ENCODE results near the gene TLR9.

Gene TLR9

DNA sequence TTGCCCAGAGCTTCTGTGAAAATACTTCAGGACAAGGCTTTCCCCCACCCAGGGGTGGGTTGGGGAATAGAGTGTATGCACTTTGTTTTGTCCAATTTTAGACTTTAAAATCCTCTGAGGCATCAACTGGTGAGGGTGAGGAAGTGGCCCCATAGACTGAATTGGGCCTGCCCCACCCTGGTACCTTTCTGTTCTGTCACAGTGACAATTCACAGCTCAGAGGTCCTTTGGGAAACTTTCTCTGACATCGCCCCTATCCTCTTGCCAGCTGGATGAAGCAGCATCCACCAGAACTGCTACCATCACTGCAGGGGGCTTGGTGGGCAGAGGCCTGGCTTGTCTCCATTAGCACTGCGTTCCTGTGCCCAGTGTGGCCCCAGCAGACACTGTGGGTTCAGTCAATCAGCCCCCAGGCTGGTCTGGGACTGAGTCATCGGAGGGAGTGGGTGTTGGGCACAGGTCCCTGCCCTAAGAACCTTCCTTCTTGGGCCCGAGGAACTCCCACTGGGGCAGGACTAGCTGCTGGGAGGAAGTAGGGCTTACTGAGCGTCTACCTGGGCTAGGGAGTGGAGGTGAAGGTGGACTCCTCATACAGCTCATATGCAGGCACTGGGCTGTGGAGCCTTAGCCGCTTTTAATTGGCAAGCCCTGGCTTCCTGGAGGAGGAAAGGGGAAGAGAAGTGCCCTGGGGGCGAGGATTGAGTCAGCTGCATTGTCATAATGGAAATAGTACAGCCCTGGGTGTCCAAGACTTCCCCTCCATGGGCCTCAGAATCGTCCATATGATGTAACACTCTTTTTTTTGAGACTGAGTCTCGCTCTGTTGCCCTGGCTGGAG is 18.6 kb upstream of the TLR9 start:
- Histone ChIP-seq H3K4me3 (ENCODE audit: low read length) (no peak overlapping the region), H3K27me3 (ENCODE audit: control insufficient read depth, insufficient read depth, low read length) (no peaks in the 10 kb centered on the region), H3K9ac (ENCODE audit: low read length) (no peak overlapping the region), H3K4me1 (ENCODE audit: control insufficient read depth, insufficient read depth, low read length) (peaks cover 7% of the 10 kb centered on the region), H3K36me3 (ENCODE audit: control insufficient read depth, insufficient read depth, low read length) (peaks cover 2% of the 10 kb centered on the region), H3K27ac (ENCODE audit: low read depth, low read length) (no peak overlapping the region)

DNA sequence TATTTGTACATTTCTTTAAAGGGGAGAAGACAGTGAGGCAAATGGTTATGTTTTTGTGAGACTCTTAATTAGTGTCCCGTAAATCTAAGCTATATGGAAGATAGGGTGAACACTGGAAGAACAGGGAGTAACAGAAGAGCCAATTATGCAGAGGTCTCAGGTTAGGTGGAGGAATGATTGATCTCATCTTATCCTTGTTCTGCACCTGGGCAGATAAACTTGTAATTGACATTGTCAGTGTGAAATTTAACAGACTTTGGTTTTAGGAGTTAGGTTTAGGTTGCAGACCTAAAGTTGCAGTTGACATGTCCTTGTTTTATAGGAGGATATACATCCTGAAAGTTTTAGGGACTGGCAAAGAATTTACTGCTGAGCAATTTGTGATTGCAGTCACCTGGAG is 16.6 kb upstream of the TLR9 start:
- Histone ChIP-seq H3K27ac (ENCODE audit: low read depth, low read length) (no peak overlapping the region), H3K27me3 (ENCODE audit: control insufficient read depth, insufficient read depth, low read length) (no peaks in the 10 kb centered on the region), H3K9ac (ENCODE audit: low read length) (no peak overlapping the region), H3K36me3 (ENCODE audit: control insufficient read depth, insufficient read depth, low read length) (no peaks in the 10 kb centered on the region), H3K4me1 (ENCODE audit: control insufficient read depth, insufficient read depth, low read length) (peaks cover 20% of the 10 kb centered on the region), H3K4me3 (ENCODE audit: low read length) (no peak overlapping the region)

DNA sequence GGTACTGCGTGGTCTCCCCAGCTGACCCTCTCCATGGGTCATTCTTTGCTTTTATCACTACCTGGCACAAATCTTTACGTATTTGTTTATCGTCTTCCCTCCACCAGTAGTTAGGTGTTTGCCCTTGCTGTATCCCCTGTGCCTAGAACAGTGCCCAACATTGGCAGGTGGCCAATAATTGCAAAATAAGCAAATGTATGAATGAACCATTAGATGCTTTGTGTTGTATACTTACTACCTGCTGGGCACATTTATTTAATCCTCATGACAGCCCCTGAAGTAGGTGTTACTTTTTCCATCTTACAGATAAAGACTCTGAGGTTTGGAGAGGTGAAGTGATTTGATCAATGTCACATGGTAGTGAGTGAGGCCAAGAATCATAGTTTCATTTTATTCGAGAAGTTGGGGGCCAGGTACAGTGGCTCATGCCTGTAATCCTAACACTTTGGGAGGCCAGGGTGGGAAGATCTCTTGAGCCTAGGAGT is 15.5 kb upstream of the TLR9 start:
- Histone ChIP-seq H3K36me3 (ENCODE audit: control insufficient read depth, insufficient read depth, low read length) (no peaks in the 10 kb centered on the region), H3K9ac (ENCODE audit: low read length) (no peak overlapping the region), H3K27me3 (ENCODE audit: control insufficient read depth, insufficient read depth, low read length) (no peaks in the 10 kb centered on the region), H3K4me1 (ENCODE audit: control insufficient read depth, insufficient read depth, low read length) (peaks cover 25% of the 10 kb centered on the region), H3K27ac (ENCODE audit: low read depth, low read length) (no peak overlapping the region), H3K4me3 (ENCODE audit: low read length) (no peak overlapping the region)

DNA sequence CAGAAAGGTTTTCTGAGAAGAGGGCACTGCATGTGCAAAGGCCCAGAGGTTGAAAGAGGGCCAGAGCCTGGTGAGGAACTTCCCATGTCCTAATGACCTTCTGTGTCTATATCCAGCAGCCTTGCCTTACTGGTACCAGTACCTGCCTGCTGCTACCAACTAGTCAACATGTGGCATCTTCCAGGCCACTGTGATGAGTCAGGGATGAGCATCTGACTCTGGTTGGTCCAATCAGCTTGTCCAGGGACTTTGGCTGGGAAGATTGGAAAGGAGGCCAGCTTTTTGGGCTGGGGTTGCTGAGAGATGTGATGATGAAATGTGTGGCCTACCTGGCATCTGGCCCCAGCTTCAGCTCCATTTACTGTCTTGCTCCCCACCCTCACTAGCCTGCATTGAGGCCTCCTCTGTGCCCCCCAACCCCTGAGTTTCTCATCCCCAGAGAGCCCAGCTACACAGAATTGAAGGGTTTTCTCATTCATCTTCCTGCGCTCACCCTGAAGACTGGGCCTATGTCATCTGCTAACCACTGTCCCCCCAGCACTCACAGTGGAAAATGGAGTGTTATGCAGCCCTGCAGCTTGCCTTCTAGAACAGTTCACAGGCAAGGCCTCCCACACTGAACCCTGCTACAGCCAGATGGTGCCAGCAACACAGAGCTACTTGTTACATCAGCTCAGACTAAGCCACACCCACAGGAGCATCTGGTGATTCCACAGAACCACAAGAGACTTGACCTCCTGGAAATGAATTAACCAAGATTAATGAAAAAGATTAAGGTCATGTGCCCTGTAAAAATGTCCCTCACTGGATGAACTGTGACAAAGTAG is 14.8 kb upstream of the TLR9 start:
- peak overlapping the region; percentile 94 for H3K4me3 ChIP-seq (ENCODE audit: low read length)
- H3K27ac ChIP-seq (ENCODE audit: low read depth, low read length): peak overlapping the region; percentile 27
- H3K9ac ChIP-seq (ENCODE audit: low read length): no peak overlapping the region
- peaks cover 28% of the 10 kb centered on the region for H3K4me1 ChIP-seq (ENCODE audit: control insufficient read depth, insufficient read depth, low read length)
- no peaks in the 10 kb centered on the region for H3K36me3 ChIP-seq (ENCODE audit: control insufficient read depth, insufficient read depth, low read length)
- no peaks in the 10 kb centered on the region for H3K27me3 ChIP-seq (ENCODE audit: control insufficient read depth, insufficient read depth, low read length)

DNA sequence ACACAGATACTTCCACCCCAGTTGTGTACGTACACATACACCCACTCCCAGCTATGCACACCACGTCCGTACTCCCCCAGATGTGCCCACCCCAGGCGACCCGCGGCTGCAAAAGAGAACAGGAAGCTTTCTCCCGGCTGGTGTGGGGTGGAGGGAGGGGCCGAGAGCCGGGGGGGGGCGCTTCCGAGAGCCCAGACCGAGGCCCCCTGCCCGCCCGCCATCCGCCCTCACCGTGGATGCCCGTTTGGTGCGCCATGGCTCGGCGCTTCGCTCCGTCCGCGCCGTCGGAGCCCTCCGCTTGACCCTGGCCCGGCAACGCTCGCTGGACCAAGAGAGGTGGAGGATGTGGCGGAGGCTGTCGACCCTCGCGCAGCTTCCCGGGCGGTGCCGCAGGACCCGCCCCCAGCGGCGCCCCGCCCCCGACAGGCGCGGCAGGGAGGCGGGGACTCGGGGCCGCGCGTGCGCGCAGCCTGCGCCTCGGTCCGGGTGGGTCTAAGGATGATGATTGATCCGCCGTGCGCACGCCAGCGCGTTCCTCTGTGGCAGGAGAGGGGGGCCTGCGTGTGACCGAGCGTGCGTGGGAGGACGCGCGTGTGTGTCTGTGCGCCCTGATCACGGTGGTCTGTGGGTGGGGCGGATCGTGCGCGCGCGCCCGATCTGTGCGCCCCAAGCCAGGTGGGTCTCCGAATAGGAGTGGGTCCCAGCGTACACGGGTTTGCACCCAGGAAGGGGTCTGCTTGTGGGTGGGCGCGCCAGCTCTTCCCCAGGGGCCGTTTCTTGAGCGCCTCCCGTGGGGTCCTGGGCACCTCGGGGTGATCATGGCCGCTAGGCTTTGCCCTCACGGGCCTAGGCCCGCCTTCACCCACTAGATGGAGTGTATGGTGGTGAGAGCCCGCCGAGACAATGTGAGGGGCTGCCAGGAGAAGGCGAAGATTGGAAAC is 13.6 kb upstream of the TLR9 start, which contains the start of gene TWF2:
TWF2 (minus strand) TSS at position 398 of the 941 bp plus-strand sequence; CDS start at position 256, 142 bp downstream.
- Histone ChIP-seq H3K36me3 (ENCODE audit: control insufficient read depth, insufficient read depth, low read length) (peaks cover 5% of the 10 kb centered on the region), H3K9ac (ENCODE audit: low read length) (peak within 1 kb of the TSS; percentile 90), H3K27ac (ENCODE audit: low read depth, low read length) (peak within 1 kb of the TSS; percentile 84), H3K27me3 (ENCODE audit: control insufficient read depth, insufficient read depth, low read length) (no peaks in the 10 kb centered on the region), H3K4me1 (ENCODE audit: control insufficient read depth, insufficient read depth, low read length) (peaks cover 24% of the 10 kb centered on the region), H3K4me3 (ENCODE audit: low read length) (peak within 1 kb of the TSS; percentile 94)

DNA sequence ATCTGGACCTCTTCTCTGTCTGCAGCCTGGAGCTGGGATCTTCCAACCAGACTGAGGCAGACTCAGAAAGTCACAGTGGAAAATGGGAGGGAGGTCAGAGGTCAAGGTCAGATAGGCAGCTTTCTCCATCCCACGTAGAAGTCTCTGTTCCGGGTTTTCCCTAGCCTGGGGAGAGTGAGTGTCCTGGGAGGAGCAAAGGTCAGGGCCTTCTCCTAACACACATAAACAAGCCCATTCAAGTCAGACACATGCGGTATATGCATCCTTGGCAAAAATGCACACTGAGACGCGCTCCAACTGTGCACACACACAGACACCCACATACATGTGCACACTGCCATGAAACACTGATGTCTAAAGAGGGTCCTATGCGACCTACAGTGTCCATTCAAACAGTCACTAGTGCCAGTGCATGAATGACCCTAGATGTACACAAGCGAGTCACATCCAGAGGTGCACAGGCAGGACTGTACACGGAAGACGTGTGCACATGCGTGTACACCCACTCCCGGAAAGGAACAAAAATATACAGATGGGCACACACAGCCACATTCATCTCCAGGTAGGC is 12.8 kb upstream of the TLR9 start:
- no peaks in the 10 kb centered on the region for H3K27me3 ChIP-seq (ENCODE audit: control insufficient read depth, insufficient read depth, low read length)
- H3K4me1 ChIP-seq (ENCODE audit: control insufficient read depth, insufficient read depth, low read length): peaks cover 24% of the 10 kb centered on the region
- H3K36me3 ChIP-seq (ENCODE audit: control insufficient read depth, insufficient read depth, low read length): peaks cover 7% of the 10 kb centered on the region
- peak overlapping the region; percentile 84 for H3K27ac ChIP-seq (ENCODE audit: low read depth, low read length)
- H3K9ac ChIP-seq (ENCODE audit: low read length): peak overlapping the region; percentile 24
- peak overlapping the region; percentile 94 for H3K4me3 ChIP-seq (ENCODE audit: low read length)

DNA sequence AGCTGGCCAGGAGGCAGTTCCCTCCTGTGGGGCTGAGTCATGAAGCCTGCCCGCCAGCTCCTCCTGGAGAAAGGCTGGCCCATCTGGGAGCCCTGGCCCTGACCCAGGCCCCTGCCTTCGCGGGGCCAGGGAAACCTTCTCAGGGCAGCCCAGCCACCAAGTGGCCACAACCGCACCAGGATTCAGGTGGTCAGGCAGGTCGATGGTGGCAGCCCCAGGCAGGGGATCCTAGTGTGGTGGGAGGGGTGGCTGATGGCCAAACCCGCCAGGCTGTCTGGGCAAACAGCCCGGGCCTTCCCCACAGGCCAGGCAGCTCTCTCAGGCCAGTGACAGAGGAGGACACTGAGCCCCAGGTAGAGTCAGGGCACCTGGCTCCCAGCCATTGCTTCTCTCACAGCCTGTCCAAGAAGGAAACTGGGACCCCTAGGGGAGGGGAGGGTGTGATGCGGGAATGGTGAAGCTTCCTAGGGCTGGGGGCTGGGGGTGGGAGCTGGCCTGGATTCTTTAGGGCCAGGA is 12.3 kb upstream of the TLR9 start:
- H3K36me3 ChIP-seq (ENCODE audit: control insufficient read depth, insufficient read depth, low read length): peaks cover 7% of the 10 kb centered on the region
- no peaks in the 10 kb centered on the region for H3K27me3 ChIP-seq (ENCODE audit: control insufficient read depth, insufficient read depth, low read length)
- peaks cover 24% of the 10 kb centered on the region for H3K4me1 ChIP-seq (ENCODE audit: control insufficient read depth, insufficient read depth, low read length)
- peak overlapping the region; percentile 84 for H3K27ac ChIP-seq (ENCODE audit: low read depth, low read length)
- H3K9ac ChIP-seq (ENCODE audit: low read length): peak overlapping the region; percentile 24
- H3K4me3 ChIP-seq (ENCODE audit: low read length): peak overlapping the region; percentile 94

DNA sequence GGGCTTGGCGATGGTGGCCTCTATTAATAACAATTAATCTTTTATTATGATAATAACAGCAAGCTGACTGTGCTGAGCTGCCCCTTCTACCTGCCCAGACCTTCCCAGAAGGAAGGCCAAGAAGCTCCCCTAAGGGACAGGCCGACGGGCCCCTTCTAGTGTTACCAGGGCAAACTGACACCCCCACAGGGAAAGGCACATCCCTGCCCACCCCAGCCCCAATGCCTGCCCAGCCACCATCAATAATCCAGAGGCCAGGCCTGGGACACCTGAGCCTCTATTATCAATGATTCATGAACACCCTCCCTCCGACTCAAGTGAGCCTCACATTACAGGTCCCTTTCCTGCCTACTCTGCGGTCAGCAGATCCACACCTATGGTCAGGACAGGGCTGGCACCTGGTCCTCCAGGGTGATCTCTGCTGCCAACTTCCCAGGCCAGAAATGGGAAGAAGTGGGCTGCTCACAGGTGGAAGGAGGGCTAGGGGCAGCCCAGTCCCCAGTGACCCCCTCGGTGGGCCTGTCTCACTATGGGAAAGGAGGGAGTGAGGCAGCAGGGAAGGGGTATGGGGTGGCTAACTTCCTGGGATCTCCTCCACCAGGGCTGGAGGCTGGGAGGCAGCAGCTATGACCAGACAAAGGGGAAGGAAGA is 11.7 kb upstream of the TLR9 start:
- Histone ChIP-seq H3K27me3 (ENCODE audit: control insufficient read depth, insufficient read depth, low read length) (no peaks in the 10 kb centered on the region), H3K36me3 (ENCODE audit: control insufficient read depth, insufficient read depth, low read length) (peaks cover 7% of the 10 kb centered on the region), H3K27ac (ENCODE audit: low read depth, low read length) (peak overlapping the region; percentile 84), H3K4me1 (ENCODE audit: control insufficient read depth, insufficient read depth, low read length) (peaks cover 24% of the 10 kb centered on the region), H3K9ac (ENCODE audit: low read length) (no peak overlapping the region), H3K4me3 (ENCODE audit: low read length) (peak overlapping the region; percentile 94)

DNA sequence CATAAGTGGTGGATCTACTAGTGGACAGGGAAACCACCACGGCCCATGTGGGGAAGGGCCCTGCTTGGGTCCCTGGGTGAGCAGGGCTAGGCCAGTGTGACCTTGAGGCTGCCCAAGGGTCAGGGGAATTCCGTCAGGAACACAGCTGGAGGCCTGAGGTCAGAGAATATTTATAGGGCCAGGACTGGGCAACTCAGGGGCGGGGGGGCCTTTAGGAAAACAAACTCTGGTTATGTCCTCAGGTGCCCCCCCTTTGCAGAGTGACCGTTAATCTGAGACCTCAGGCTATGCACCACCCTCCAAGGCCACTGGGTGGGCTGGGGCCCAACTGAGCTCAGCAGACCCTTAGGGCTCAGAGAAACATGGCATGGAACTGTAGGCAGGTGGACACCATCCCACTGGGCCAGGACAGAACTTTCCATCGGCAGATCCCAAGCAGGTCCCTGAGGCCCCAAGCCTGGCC is 11.0 kb upstream of the TLR9 start:
- peaks cover 24% of the 10 kb centered on the region for H3K4me1 ChIP-seq (ENCODE audit: control insufficient read depth, insufficient read depth, low read length)
- H3K4me3 ChIP-seq (ENCODE audit: low read length): no peak overlapping the region
- no peaks in the 10 kb centered on the region for H3K27me3 ChIP-seq (ENCODE audit: control insufficient read depth, insufficient read depth, low read length)
- H3K9ac ChIP-seq (ENCODE audit: low read length): no peak overlapping the region
- peaks cover 11% of the 10 kb centered on the region for H3K36me3 ChIP-seq (ENCODE audit: control insufficient read depth, insufficient read depth, low read length)
- peak overlapping the region; percentile 10 for H3K27ac ChIP-seq (ENCODE audit: low read depth, low read length)

DNA sequence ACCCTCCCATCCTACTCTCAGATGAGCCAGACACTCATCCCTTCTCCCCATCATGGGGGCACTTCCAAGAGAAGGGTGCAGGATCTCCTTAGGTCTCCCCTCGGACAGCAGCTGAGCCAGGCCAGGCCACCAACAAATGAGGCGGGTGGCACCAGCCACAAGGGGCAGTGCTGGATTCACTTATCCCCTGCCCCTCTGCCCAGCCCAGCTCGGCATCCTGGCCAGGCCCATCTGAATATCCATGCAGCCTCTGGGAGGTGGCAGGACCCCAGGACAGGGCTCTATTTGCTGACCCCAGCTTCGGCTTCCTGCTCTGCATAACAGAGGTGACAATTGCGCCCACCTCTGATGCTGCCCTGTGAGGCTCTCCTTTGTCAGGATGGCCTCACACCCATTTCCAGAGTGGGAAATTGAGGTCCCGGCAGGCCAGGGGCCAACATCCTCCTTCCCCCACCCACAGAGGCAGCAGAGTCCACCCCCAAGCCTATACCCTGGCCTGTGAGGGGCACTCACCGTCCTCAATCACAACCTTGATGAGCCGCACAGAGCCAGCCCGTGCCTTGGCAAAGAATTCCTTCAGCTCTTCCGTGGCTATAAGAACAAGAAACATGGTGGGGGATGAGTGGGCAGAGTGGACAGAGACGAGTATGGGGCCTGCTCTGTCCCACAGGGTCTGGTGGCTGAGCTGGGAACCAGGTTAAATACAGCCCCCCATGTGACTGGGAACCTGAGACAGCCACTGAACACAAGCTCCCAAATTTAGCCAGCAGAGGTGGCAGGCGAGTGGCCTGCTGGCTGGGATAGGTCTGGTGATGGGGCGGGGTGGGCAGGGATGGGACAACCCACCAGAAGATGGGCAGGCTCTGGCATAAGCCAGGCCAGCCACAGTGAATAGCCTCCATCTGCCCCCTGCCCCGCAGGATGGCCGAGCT is 9.3 kb upstream of the TLR9 start:
- Histone ChIP-seq H3K27ac (ENCODE audit: low read depth, low read length) (no peak overlapping the region), H3K4me1 (ENCODE audit: control insufficient read depth, insufficient read depth, low read length) (peaks cover 21% of the 10 kb centered on the region), H3K9ac (ENCODE audit: low read length) (no peak overlapping the region), H3K4me3 (ENCODE audit: low read length) (no peak overlapping the region), H3K27me3 (ENCODE audit: control insufficient read depth, insufficient read depth, low read length) (no peaks in the 10 kb centered on the region), H3K36me3 (ENCODE audit: control insufficient read depth, insufficient read depth, low read length) (peaks cover 24% of the 10 kb centered on the region)

All from rectal smooth muscle tissue (tissue), 1 donor.